Activated CD4-positive, alpha-beta T cell treated with anti-CD3 and anti-CD28 coated beads for 4 hours (primary cell): Measurements from ENCODE around the gene GNLY.

ENCODE experiments used
- DNase-seq, 2 donors: peaks; one replicate each; pipeline ENCODE4 v3.0.0-alpha.2; 2020

GNLY gene

DNA sequence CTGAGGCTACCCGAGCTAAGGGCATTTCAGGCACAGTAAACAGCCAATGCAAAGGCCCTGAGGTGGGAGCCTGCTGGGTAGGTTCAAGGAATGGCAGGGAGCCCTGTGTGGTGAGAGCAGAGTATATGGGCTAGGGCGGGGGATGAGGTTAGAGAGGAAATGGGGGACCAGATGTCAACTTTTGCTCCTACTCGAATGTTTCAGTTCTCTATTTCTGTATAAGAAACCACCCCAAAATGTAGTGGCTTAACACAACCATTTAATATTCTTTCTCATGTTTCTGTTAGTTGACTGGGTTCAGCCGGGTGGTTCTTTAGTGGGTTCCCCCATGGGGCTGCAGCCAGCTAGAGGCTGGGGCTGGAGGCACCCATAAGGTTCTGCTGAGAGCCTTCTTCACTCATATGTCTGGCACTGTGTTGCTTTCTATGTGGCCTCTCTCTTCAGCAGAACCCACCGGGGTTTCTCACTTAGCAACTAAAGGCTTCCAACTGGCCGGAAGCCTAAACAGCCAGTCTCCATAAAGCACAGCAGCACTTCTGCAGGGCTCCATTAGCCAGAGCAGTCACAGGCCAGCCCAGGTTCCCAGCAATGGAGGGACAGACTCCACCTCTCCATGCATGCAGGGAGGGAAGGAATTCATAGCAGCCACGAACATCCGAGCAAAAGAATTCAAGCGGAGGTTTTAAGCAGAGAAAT is 54.0 kb downstream of the GNLY start:
- DNase-seq: no peak
